ENCODE data around the gene DNASE1L1. TPM values are rescaled to one million over a fixed set of nuclear protein-coding genes. Genes with fewer than 3 reads are reported as not detected.

The DNASE1L1 gene
- total RNA-seq, 4 donors from 2014 or later = 15.9 to 156 (median 36.9) TPM

GRCh38 chrX:154412468-154412867, 3.4 kb upstream of the DNASE1L1 start:
- no peaks in the 10 kb centered on the region for H3K27me3 ChIP-seq
- peak overlapping the region; percentile 91 to 98 (median 96) for H3K27ac ChIP-seq
- no peaks in the 10 kb centered on the region for H3K36me3 ChIP-seq
- H3K4me3 ChIP-seq = peak overlapping the region in 3 of 4 donors; percentile 61 to 95 (median 86)
- TF ChIP-seq POLR2AphosphoS5 (IDR thresholded peaks at IDR 0.05) (no peak), CTCF (IDR thresholded peaks at IDR 0.05) (no peak), POLR2A (IDR thresholded peaks at IDR 0.05) (no peak), EP300 (IDR thresholded peaks at IDR 0.05; ENCODE audit: low read depth) (no peak)
- peak; percentile 54 for DNase-seq
- intact Hi-C loops (cut with DNase I; ENCODE audit: low total_unique reads) (no loop called here), in situ Hi-C loops (cut with MboI; ENCODE audit: low pct_ligation_motif_present in 1 of 4, low pct_unique_long_range_greater_than_20kb in 1 of 4, low sequenced_read_pairs in 3 of 4) (loop anchor here in 3 of 4 donors (25.0 kb wide), 1 partner anchor 125 kb away; the partner anchor contains the start of genes G6PD (in 3 of the 3) and IKBKG (in 3 of the 3))
- H3K4me1 ChIP-seq = peaks cover 0 to 23% (median 8%) of the 10 kb centered on the region in 4 donors
- WGBS, 2 donors (ENCODE audit: low coverage in 1 of 2) = 52% methylated on average over 4 of the region's 4 CpGs; no CpG with 5 or more reads in 1 of the 2 donors
- H3K9me3 ChIP-seq = no peaks in the 10 kb centered on the region

- Histone ChIP-seq H3K27me3 (no peaks in the 10 kb centered on the region), H3K4me3 (peak overlapping the region; percentile 61 to 95 (median 77)), H3K9me3 (no peaks in the 10 kb centered on the region), H3K27ac (peak overlapping the region; percentile 91 to 98 (median 96)), H3K36me3 (no peaks in the 10 kb centered on the region), H3K4me1 (peaks cover 0 to 23% (median 8%) of the 10 kb centered on the region in 4 donors)
- in situ Hi-C loops (cut with MboI; ENCODE audit: low pct_ligation_motif_present in 1 of 4, low pct_unique_long_range_greater_than_20kb in 1 of 4, low sequenced_read_pairs in 3 of 4) (loop anchor here in 3 of 4 donors (25.0 kb wide), 1 partner anchor 125 kb away; the partner anchor contains the start of genes G6PD (in 3 of the 3) and IKBKG (in 3 of the 3)), intact Hi-C loops (cut with DNase I; ENCODE audit: low total_unique reads) (no loop called here)
- 42% methylated on average over 25 of the region's 29 CpGs; no CpG with 5 or more reads in 1 of the 2 donors for WGBS, 2 donors (ENCODE audit: low coverage in 1 of 2)
- DNase-seq = peak; percentile 76
- TF ChIP-seq POLR2AphosphoS5 (IDR thresholded peaks at IDR 0.05) = peak; percentile 56 to 81 (median 74)
- no peak for TF ChIP-seq EP300 (IDR thresholded peaks at IDR 0.05; ENCODE audit: low read depth)
- TF ChIP-seq CTCF (IDR thresholded peaks at IDR 0.05) = no peak
- peak; percentile 71 for TF ChIP-seq POLR2A (IDR thresholded peaks at IDR 0.05)
Observed at GRCh38 chrX:154411981-154412340, 2.9 kb upstream of the DNASE1L1 start.

- Histone ChIP-seq H3K27ac (peak overlapping the region; percentile 73 to 98 (median 88)), H3K27me3 (no peaks in the 10 kb centered on the region), H3K4me3 (peak overlapping the region in 2 of 4 donors; percentile 8 to 43), H3K4me1 (peaks cover 0 to 23% (median 8%) of the 10 kb centered on the region in 4 donors), H3K9me3 (no peaks in the 10 kb centered on the region), H3K36me3 (no peaks in the 10 kb centered on the region)
- peak; percentile 24 for TF ChIP-seq POLR2A (IDR thresholded peaks at IDR 0.05)
- TF ChIP-seq CTCF (IDR thresholded peaks at IDR 0.05) = no peak
- TF ChIP-seq POLR2AphosphoS5 (IDR thresholded peaks at IDR 0.05) = no peak
- TF ChIP-seq EP300 (IDR thresholded peaks at IDR 0.05; ENCODE audit: low read depth) = no peak
- intact Hi-C loops (cut with DNase I; ENCODE audit: low total_unique reads) (loop anchor here (5.0 kb wide), 1 partner anchor 44 kb away; no protein-coding TSS in a partner anchor), in situ Hi-C loops (cut with MboI; ENCODE audit: low pct_ligation_motif_present in 1 of 4, low pct_unique_long_range_greater_than_20kb in 1 of 4, low sequenced_read_pairs in 3 of 4) (loop anchor here in 3 of 4 donors (25.0 kb wide), 1 partner anchor 129 kb away; the partner anchor contains the start of genes G6PD (in 3 of the 3) and IKBKG (in 3 of the 3))
- no peak for DNase-seq
- 56% methylated on average over 10 of the region's 10 CpGs; no CpG with 5 or more reads in 1 of the 2 donors for WGBS, 2 donors (ENCODE audit: low coverage in 1 of 2)
Observed at GRCh38 chrX:154408659-154409221, 314 bp downstream of the DNASE1L1 start.

GRCh38 chrX:154404625-154405192, 4.3 kb downstream of the DNASE1L1 start:
- H3K4me1 ChIP-seq = peaks cover 0 to 11% (median 4%) of the 10 kb centered on the region in 4 donors
- no peak for DNase-seq
- WGBS, 2 donors (ENCODE audit: low coverage in 1 of 2) = 94% methylated on average over 15 of the region's 16 CpGs; no CpG with 5 or more reads in 1 of the 2 donors
- no peak overlapping the region for H3K4me3 ChIP-seq
- peaks cover 0 to 6% (median 0%) of the 10 kb centered on the region in 4 donors for H3K36me3 ChIP-seq
- in situ Hi-C loops (cut with MboI; ENCODE audit: low pct_ligation_motif_present in 1 of 4, low pct_unique_long_range_greater_than_20kb in 1 of 4, low sequenced_read_pairs in 3 of 4) = loop anchor here in 3 of 4 donors (25.0 kb wide), 1 partner anchor 133 kb away; the partner anchor contains the start of genes G6PD (in 3 of the 3) and IKBKG (in 3 of the 3)
- H3K27me3 ChIP-seq = no peaks in the 10 kb centered on the region
- intact Hi-C loops (cut with DNase I; ENCODE audit: low total_unique reads) = loop anchor here (5.0 kb wide), 1 partner anchor 48 kb away; no protein-coding TSS in a partner anchor
- no peaks in the 10 kb centered on the region for H3K9me3 ChIP-seq
- no peak overlapping the region for H3K27ac ChIP-seq
- TF ChIP-seq CTCF (IDR thresholded peaks at IDR 0.05) = no peak
- TF ChIP-seq POLR2A (IDR thresholded peaks at IDR 0.05) = no peak
- no peak for TF ChIP-seq POLR2AphosphoS5 (IDR thresholded peaks at IDR 0.05)
- TF ChIP-seq EP300 (IDR thresholded peaks at IDR 0.05; ENCODE audit: low read depth) = no peak

Measured in transverse colon (tissue), 4 donors.